Neural progenitor cell (in vitro differentiated cells): ENCODE measurements around the gene HOXC4. TPM values are rescaled to one million over a fixed set of nuclear protein-coding genes. Genes with fewer than 3 reads are reported as not detected.

Experiments
- DNase-seq: peaks from one replicate; pipeline ENCODE4 v3.0.0-alpha.2; 2016; ENCODE audit warnings: low spot score
- H2AFZ ChIP-seq: fragments of 200-600 bp; sonication (generic); replicated peaks from 2 replicates; pipeline ENCODE4 v1.6.1; 2016; ENCODE audit warnings: antibody characterized with exemption
- H3F3A ChIP-seq: fragments of 200-600 bp; sonication (generic); 2 replicates; pipeline ENCODE4 v1.6.1; 2016; ENCODE audit warnings: antibody characterized with exemption, low read depth
- H3K27ac ChIP-seq: fragments of 200-600 bp; sonication (generic); 2 replicates; pipeline ENCODE4 v1.5.1; 2016; ENCODE audit warnings: mild to moderate bottlenecking
- H3K27me3 ChIP-seq: fragments of 200-600 bp; sonication (generic); 2 replicates; pipeline ENCODE4 v1.6.1; 2016; ENCODE audit warnings: mild to moderate bottlenecking, moderate library complexity
- H3K36me3 ChIP-seq: fragments of 200-600 bp; sonication (generic); 2 replicates; pipeline ENCODE4 v1.5.1; 2016
- H3K4me1 ChIP-seq: fragments of 200-600 bp; sonication (generic); 2 replicates; pipeline ENCODE4 v1.6.1; 2016; ENCODE audit warnings: mixed run types
- H3K4me2 ChIP-seq: fragments of 200-600 bp; sonication (generic); 2 replicates; pipeline ENCODE4 v1.6.1; 2016
- H3K4me3 ChIP-seq: fragments of 200-600 bp; sonication (generic); 2 replicates; pipeline ENCODE4 v1.5.1; 2016
- H3K79me2 ChIP-seq: fragments of 200-600 bp; sonication (generic); 2 replicates; pipeline ENCODE4 v1.6.1; 2016; ENCODE audit warnings: low read depth
- H3K9ac ChIP-seq: fragments of 200-600 bp; sonication (generic); 2 replicates; pipeline ENCODE4 v1.6.1; 2016
- H3K9me3 ChIP-seq: fragments of 200-600 bp; sonication (generic); 2 replicates; pipeline ENCODE4 v1.5.1; 2016; ENCODE audit warnings: low read depth
- H4K20me1 ChIP-seq: fragments of 200-600 bp; sonication (generic); 2 replicates; pipeline ENCODE4 v1.6.1; 2016; ENCODE audit warnings: low read depth
- H3K27ac Mint-ChIP-seq: 3 replicates; pipeline ENCODE4 v1.8.0; 2021; ENCODE audit warnings: mixed read lengths
- H3K27me3 Mint-ChIP-seq: 2 replicates; pipeline ENCODE4 v1.8.0; 2022; ENCODE audit warnings: low read depth, mild to moderate bottlenecking, inconsistent platforms, moderate library complexity, mixed read lengths; ENCODE audit not compliant: insufficient read depth
- H3K36me3 Mint-ChIP-seq: 3 replicates; pipeline ENCODE4 v1.8.0; 2021; ENCODE audit warnings: mixed read lengths
- H3K4me1 Mint-ChIP-seq: 3 replicates; pipeline ENCODE4 v1.8.0; 2021; ENCODE audit warnings: mixed read lengths
- H3K4me3 Mint-ChIP-seq: 3 replicates; pipeline ENCODE4 v1.8.0; 2021; ENCODE audit warnings: mild to moderate bottlenecking, moderate library complexity, mixed read lengths
- H3K9me3 Mint-ChIP-seq: 3 replicates; pipeline ENCODE4 v1.8.0; 2020; ENCODE audit warnings: mixed read lengths
- CTCF ChIP-seq: fragments of 200-600 bp; sonication (generic); IDR thresholded peaks from 2 replicates; pipeline ENCODE4 v1.5.1; 2017; ENCODE audit warnings: antibody characterized with exemption, mild to moderate bottlenecking
- EZH2 ChIP-seq: fragments of 200-600 bp; sonication (generic); IDR thresholded peaks from 2 replicates; pipeline ENCODE4 v1.6.1; 2017; ENCODE audit warnings: antibody characterized with exemption, mild to moderate bottlenecking, moderate library complexity
- EZH2phosphoT487 ChIP-seq: fragments of 200-600 bp; sonication (generic); IDR thresholded peaks from 2 replicates; pipeline ENCODE4 v1.6.1; 2017; ENCODE audit warnings: antibody characterized with exemption
- total RNA-seq: library from RNA; depleted of rRNA; stranded (reverse); fragments of >200 nt; gene quantifications from 2 replicates; pipeline ENCODE4 v1.2.3, GENCODE V29; 2015; ENCODE audit warnings: low replicate concordance

HOXC4 gene
- total RNA-seq, 1 donor from 2014 or later = not detected

GRCh38 chr12:54059668-54060067 lies 6.0 kb downstream of the HOXC4 start:
- Histone ChIP-seq H3F3A (no peaks in the 10 kb centered on the region), H2AFZ (no peak overlapping the region), H3K9me3 (no peaks in the 10 kb centered on the region), H3K27me3 (peaks cover 100% of the 10 kb centered on the region), H3K4me2 (no peak overlapping the region), H3K36me3 (no peaks in the 10 kb centered on the region), H4K20me1 (peaks cover 33% of the 10 kb centered on the region), H3K4me3 (no peak overlapping the region), H3K4me1 (peaks cover 7% of the 10 kb centered on the region), H3K9ac (no peak overlapping the region), H3K79me2 (no peaks in the 10 kb centered on the region), H3K27ac (no peak overlapping the region)
- no peak overlapping the region for H3K4me3 Mint-ChIP-seq
- H3K9me3 Mint-ChIP-seq = peaks cover 2% of the 10 kb centered on the region
- no peaks in the 10 kb centered on the region for H3K36me3 Mint-ChIP-seq
- DNase-seq = no peak
- H3K27ac Mint-ChIP-seq = no peak overlapping the region
- TF ChIP-seq EZH2phosphoT487 (no peak), CTCF (no peak), EZH2 (peak; percentile 53)
- no peaks in the 10 kb centered on the region for H3K4me1 Mint-ChIP-seq
- peaks cover 92% of the 10 kb centered on the region for H3K27me3 Mint-ChIP-seq

GRCh38 chr12:54060174-54060974 lies 6.7 kb downstream of the HOXC4 start:
- Histone ChIP-seq H2AFZ (no peak overlapping the region), H3K36me3 (no peaks in the 10 kb centered on the region), H3F3A (no peaks in the 10 kb centered on the region), H3K4me2 (no peak overlapping the region), H3K79me2 (no peaks in the 10 kb centered on the region), H3K9ac (no peak overlapping the region), H3K4me1 (peaks cover 7% of the 10 kb centered on the region), H4K20me1 (peaks cover 30% of the 10 kb centered on the region), H3K4me3 (no peak overlapping the region), H3K27me3 (peaks cover 100% of the 10 kb centered on the region), H3K9me3 (no peaks in the 10 kb centered on the region), H3K27ac (no peak overlapping the region)
- no peak for DNase-seq
- no peak overlapping the region for H3K27ac Mint-ChIP-seq
- H3K36me3 Mint-ChIP-seq = no peaks in the 10 kb centered on the region
- H3K4me1 Mint-ChIP-seq = no peaks in the 10 kb centered on the region
- H3K4me3 Mint-ChIP-seq = no peak overlapping the region
- TF ChIP-seq EZH2phosphoT487 (no peak), CTCF (no peak), EZH2 (peak; percentile 87)
- peaks cover 86% of the 10 kb centered on the region for H3K27me3 Mint-ChIP-seq
- peaks cover 2% of the 10 kb centered on the region for H3K9me3 Mint-ChIP-seq

- Mint-ChIP-seq H3K27ac (no peak overlapping the region), H3K4me3 (no peak overlapping the region), H3K4me1 (no peaks in the 10 kb centered on the region), H3K27me3 (peaks cover 80% of the 10 kb centered on the region), H3K9me3 (peaks cover 2% of the 10 kb centered on the region), H3K36me3 (no peaks in the 10 kb centered on the region)
- no peak for DNase-seq
- peaks cover 100% of the 10 kb centered on the region for H3K27me3 ChIP-seq
- peaks cover 26% of the 10 kb centered on the region for H4K20me1 ChIP-seq
- H2AFZ ChIP-seq = no peak overlapping the region
- no peak overlapping the region for H3K27ac ChIP-seq
- H3K4me1 ChIP-seq = no peaks in the 10 kb centered on the region
- H3F3A ChIP-seq = no peaks in the 10 kb centered on the region
- H3K36me3 ChIP-seq = no peaks in the 10 kb centered on the region
- H3K4me2 ChIP-seq = no peak overlapping the region
- no peaks in the 10 kb centered on the region for H3K79me2 ChIP-seq
- TF ChIP-seq EZH2 = no peak
- TF ChIP-seq CTCF = no peak
- no peak for TF ChIP-seq EZH2phosphoT487
- H3K4me3 ChIP-seq = no peak overlapping the region
- H3K9me3 ChIP-seq = no peaks in the 10 kb centered on the region
- H3K9ac ChIP-seq = no peak overlapping the region
Observed at GRCh38 chr12:54060975-54061778, 7.5 kb downstream of the HOXC4 start.
